HG02870 (cell line): Measurements from ENCODE around the gene FBXO34.
A peak's percentile ranks its signal among the peaks of the same experiment; 100 is the strongest.

ENCODE experiments used
- ATAC-seq: cut with Tn5 transposase; IDR thresholded peaks from one replicate; pipeline ENCODE4 v1.9.1; 2021; ENCODE audit warnings: mild to moderate bottlenecking, moderate library complexity; ENCODE audit not compliant: unreplicated experiment

Gene FBXO34

GRCh38 chr14:55270832-55271571, at the start of gene FBXO34:
Gene FBXO34 (plus strand): TSS chr14:55271421. CDS start chr14:55350391, 78,970 bp downstream.
- ATAC-seq = peak; percentile 85

GRCh38 chr14:55221968-55222367, 49.3 kb upstream of the FBXO34 start:
- no peak for ATAC-seq

- no peak for ATAC-seq
Measured at GRCh38 chr14:55223364-55223763, 47.9 kb upstream of the FBXO34 start.

GRCh38 chr14:55228261-55228660, 43.0 kb upstream of the FBXO34 start:
- ATAC-seq = no peak

- ATAC-seq = no peak
Measured at GRCh38 chr14:55233591-55233990, 37.6 kb upstream of the FBXO34 start.

GRCh38 chr14:55238019-55238680, 33.1 kb upstream of the FBXO34 start:
- ATAC-seq = no peak

- ATAC-seq = no peak
Measured at GRCh38 chr14:55239320-55239719, 31.9 kb upstream of the FBXO34 start.

GRCh38 chr14:55240526-55241178, 30.6 kb upstream of the FBXO34 start:
- no peak for ATAC-seq

GRCh38 chr14:55241673-55242072, 29.5 kb upstream of the FBXO34 start:
- ATAC-seq = no peak

- ATAC-seq = no peak
Measured at GRCh38 chr14:55243386-55243785, 27.8 kb upstream of the FBXO34 start.

- ATAC-seq = no peak
Measured at GRCh38 chr14:55243813-55244212, 27.4 kb upstream of the FBXO34 start.

GRCh38 chr14:55245657-55246268, 25.5 kb upstream of the FBXO34 start:
- ATAC-seq = no peak

GRCh38 chr14:55248411-55248810, 22.8 kb upstream of the FBXO34 start:
- ATAC-seq = no peak

GRCh38 chr14:55249423-55249822, 21.8 kb upstream of the FBXO34 start:
- no peak for ATAC-seq

GRCh38 chr14:55253276-55253675, 17.9 kb upstream of the FBXO34 start:
- no peak for ATAC-seq

- ATAC-seq = no peak
Measured at GRCh38 chr14:55254581-55254980, 16.6 kb upstream of the FBXO34 start.

GRCh38 chr14:55255979-55256378, 15.2 kb upstream of the FBXO34 start:
- ATAC-seq = no peak

- no peak for ATAC-seq
Measured at GRCh38 chr14:55256586-55256985, 14.6 kb upstream of the FBXO34 start.

GRCh38 chr14:55265197-55265596, 6.0 kb upstream of the FBXO34 start:
- no peak for ATAC-seq

GRCh38 chr14:55267820-55268219, 3.4 kb upstream of the FBXO34 start:
- ATAC-seq = no peak

GRCh38 chr14:55271572-55272298, 514 bp downstream of the FBXO34 start:
- peak; percentile 36 for ATAC-seq
